ENCODE measurements around the gene RAB39A. TPM values are rescaled to one million over a fixed set of nuclear protein-coding genes. Genes with fewer than 3 reads are reported as not detected.

The RAB39A gene
- total RNA-seq, 1 donor from 2014 or later = not detected

DNA sequence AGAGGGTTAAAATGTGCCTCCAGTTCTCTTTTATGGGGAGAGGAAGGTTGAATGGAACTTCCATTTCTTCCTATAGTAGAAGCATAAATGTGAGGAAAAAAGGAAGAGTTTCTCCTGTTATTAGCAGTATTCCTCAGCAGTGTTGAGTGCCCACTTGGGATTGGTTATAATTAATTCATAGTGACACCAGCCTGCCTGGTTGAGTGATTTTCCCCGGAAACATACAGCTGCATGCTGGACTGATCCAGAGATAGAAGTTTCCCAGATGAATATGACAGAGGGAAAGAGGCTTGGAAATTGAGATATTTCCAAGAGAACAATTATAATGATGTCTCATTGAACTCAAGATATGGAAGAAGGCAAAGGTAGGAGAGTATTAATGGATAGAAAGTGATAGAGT, 28.3 kb downstream of the RAB39A start:
- DNase-seq = no peak
- intact Hi-C loops (cut with micrococcal nuclease) = no loop called here
- ATAC-seq = no peak

GRCh38 chr11:107957109-107957588, 28.9 kb downstream of the RAB39A start:
- ATAC-seq (peak; percentile 50), DNase-seq (no peak)

GRCh38 chr11:107961480-107961879, 33.2 kb downstream of the RAB39A start:
- ATAC-seq = no peak
- DNase-seq = no peak
- intact Hi-C loops (cut with micrococcal nuclease) = no loop called here

More at GRCh38 chr11:107957109-107957588, 28.9 kb downstream of the RAB39A start:
- intact Hi-C loops (cut with micrococcal nuclease) = no loop called here

GRCh38 chr11:107962181-107962580, 33.9 kb downstream of the RAB39A start:
- intact Hi-C loops (cut with micrococcal nuclease) = no loop called here
- no peak for ATAC-seq
- DNase-seq = no peak

- DNase-seq (no peak), ATAC-seq (no peak)
- intact Hi-C loops (cut with micrococcal nuclease) = no loop called here
Measured at GRCh38 chr11:107963091-107963490, 34.8 kb downstream of the RAB39A start.

GRCh38 chr11:107969219-107969618, 41.0 kb downstream of the RAB39A start:
- no peak for ATAC-seq
- intact Hi-C loops (cut with micrococcal nuclease) = no loop called here
- no peak for DNase-seq

DNA sequence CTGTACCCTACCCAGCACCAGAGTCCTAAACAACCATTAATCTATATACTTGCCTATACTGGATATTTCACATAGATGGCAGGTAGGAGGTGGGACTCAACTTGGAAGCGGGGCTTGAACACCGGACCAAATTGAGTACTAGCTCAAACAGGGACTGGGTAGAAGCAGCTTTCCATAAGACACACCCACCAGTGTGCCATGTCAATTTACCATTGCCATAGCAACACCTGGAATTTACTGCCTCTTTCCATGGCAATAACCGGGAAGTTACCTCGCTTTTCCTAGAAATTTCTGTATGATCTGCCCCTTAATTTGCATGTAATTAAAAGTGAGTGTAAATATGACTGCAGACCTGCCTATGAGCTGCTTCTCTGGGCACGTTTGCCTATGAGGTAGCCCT, 41.8 kb downstream of the RAB39A start:
- no peak for DNase-seq
- no peak for ATAC-seq
- intact Hi-C loops (cut with micrococcal nuclease) = no loop called here

DNA sequence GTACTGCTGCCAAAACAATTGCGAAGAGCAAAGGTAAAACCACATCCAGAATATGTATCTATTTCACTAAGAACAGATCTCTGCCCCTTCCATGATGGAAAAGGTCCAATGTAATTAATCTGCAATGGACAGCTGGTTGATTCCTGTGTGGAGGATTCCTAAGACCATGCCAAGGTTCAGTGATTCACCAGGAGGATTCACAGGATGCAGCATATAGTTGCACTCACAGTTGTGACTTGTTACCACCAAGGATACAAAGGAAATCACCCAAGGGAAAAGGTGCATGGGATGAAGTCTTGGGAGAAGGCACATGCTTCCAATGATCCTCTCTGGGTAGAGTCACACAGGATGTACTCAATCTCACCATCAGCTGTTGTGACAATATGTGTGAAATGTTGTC, 45.4 kb downstream of the RAB39A start:
- ATAC-seq = no peak
- no peak for DNase-seq
- intact Hi-C loops (cut with micrococcal nuclease) = no loop called here

- peak; percentile 19 for ATAC-seq
- intact Hi-C loops (cut with micrococcal nuclease) = no loop called here
- DNase-seq = no peak
Measured at GRCh38 chr11:107988397-107989158, 60.3 kb downstream of the RAB39A start.

- ATAC-seq (no peak), DNase-seq (no peak)
- intact Hi-C loops (cut with micrococcal nuclease) = no loop called here
Measured at GRCh38 chr11:107991868-107992414, 63.7 kb downstream of the RAB39A start.

GRCh38 chr11:107996006-107996776, 67.9 kb downstream of the RAB39A start:
- DNase-seq (no peak), ATAC-seq (no peak)
- intact Hi-C loops (cut with micrococcal nuclease) = no loop called here

DNA sequence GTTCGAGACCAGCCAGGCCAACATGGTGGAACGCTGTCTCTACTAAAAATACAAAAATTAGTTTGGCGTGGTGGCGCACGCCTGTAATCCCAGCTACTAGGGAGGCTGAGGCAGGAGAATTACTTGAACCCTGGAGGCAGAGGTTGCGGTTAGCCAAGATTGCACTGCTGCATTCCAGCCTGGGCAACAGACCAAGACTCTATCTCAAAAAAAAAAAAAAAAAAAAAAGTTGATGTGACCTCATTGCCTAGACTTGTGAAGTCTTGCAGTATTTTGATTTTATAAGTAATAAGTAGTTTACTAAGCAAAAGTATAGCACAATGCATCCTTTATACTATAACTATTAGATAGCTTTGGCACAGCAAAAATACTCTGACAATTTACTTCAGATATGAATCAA, 70.5 kb downstream of the RAB39A start:
- ATAC-seq = no peak
- intact Hi-C loops (cut with micrococcal nuclease) = no loop called here
- DNase-seq = no peak

DNA sequence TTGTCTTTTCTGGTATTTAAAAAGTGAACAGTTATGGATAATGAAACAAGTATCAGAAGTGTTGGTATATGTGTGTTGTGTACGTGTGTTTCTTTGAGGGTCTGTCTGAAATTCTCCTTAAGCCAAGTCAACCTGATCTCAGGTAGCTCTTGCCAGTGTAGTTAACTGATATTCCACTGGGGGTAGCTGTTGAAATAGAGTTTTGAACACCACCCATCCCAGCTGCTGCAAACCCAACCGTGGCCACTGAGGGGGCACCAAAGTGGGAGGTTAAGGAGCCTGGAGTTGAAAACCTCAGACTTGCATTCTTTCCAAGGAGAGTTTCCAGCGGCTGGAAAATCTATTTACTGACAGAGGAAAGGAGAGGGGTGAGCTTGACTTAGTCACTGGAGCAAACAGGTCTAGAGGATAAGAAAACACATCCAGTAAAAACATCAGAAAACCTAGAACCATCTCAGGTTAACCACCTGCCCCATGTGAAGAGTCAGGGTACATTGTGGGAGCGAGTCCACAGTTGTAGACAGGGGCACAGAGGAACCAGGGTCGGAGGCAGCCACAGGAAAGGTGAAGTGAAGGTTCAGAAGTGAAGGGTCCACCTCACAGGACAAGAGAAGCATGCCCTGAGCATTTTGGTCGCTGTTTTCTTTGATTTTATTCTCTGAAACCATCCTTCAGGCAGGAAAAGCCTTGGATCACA, 71.7 kb downstream of the RAB39A start:
- DNase-seq (no peak), ATAC-seq (peak; percentile 39)
- intact Hi-C loops (cut with micrococcal nuclease) = no loop called here

DNA sequence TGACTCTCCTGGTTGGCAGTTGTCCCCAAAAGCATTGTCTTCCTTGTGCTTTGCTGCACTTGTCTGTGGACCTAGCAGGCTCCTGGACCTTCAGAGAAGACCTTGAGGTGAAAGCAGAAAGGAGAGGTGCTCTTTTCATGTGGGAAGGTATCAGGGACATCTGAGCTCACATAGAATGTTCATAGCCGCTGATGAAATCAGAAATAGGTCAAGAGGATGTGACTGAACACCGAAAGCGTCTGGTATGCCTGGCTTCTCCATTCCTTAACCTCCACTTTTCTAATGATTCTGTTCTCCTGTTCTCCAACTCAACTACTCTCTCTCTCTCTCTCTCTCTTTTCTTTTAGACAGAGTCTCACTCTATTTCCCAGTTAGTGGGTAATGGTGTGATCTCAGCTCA, 74.2 kb downstream of the RAB39A start:
- no peak for DNase-seq
- intact Hi-C loops (cut with micrococcal nuclease) = no loop called here
- ATAC-seq = no peak

DNA sequence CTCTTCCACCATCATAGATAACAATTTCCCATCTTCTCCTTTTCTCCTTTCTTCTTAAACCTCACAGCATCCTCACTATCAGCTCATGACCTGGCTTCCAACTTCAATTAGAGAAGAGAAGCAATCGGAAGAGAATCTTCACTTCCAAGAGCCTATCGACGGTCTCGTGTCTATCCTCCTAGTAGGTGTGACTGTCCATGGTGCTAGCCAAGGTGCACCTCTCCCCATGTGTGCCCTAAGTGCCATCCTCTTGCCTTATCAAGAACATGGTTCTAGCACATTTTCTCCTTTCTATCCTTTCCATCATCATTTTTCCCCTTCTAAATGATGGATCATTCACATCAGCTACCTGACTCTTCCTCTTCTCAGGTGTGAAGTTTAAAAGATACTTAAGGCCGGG, 75.4 kb downstream of the RAB39A start:
- ATAC-seq (no peak), DNase-seq (no peak)
- intact Hi-C loops (cut with micrococcal nuclease) = no loop called here

GRCh38 chr11:108007819-108008218, 79.6 kb downstream of the RAB39A start:
- intact Hi-C loops (cut with micrococcal nuclease) = no loop called here
- DNase-seq (peak; percentile 35), ATAC-seq (no peak)

GRCh38 chr11:108008656-108009496, 80.6 kb downstream of the RAB39A start, which contains the start of gene CUL5:
TSS of gene CUL5 (plus strand) at chr11:108008898. CDS start at chr11:108009349, 451 bp downstream.
- intact Hi-C loops (cut with micrococcal nuclease) = no loop called here
- peak; percentile 96 for DNase-seq
- ATAC-seq = peak; percentile 98

GRCh38 chr11:108009497-108010370, 81.5 kb downstream of the RAB39A start:
- peak; percentile 23 for ATAC-seq
- intact Hi-C loops (cut with micrococcal nuclease) = no loop called here
- DNase-seq = no peak

All from left ventricle myocardium superior (tissue), 1 donor.